HepG2 (cell line): ENCODE data around the gene SNAI3.

Experiments used
- SETDB1 ChIP-seq: sonication (generic); formaldehyde crosslinking; IDR thresholded peaks from 2 replicates; pipeline ENCODE4 v1.5.1; 2020; ENCODE audit warnings: missing genetic modification reagents, mild to moderate bottlenecking, borderline replicate concordance
- ZNF256 ChIP-seq: sonication (generic); formaldehyde crosslinking; conservative IDR thresholded peaks from 2 replicates; pipeline ENCODE4 v1.4.0; 2020; ENCODE audit warnings: missing genetic modification reagents
- TF ChIP-seq, protein P1 (sequence below): sonication (generic); formaldehyde crosslinking; IDR thresholded peaks from 2 replicates; pipeline ENCODE4 v1.5.0; 2020; ENCODE audit warnings: mild to moderate bottlenecking, missing genetic modification reagents, moderate library complexity

DNA sequence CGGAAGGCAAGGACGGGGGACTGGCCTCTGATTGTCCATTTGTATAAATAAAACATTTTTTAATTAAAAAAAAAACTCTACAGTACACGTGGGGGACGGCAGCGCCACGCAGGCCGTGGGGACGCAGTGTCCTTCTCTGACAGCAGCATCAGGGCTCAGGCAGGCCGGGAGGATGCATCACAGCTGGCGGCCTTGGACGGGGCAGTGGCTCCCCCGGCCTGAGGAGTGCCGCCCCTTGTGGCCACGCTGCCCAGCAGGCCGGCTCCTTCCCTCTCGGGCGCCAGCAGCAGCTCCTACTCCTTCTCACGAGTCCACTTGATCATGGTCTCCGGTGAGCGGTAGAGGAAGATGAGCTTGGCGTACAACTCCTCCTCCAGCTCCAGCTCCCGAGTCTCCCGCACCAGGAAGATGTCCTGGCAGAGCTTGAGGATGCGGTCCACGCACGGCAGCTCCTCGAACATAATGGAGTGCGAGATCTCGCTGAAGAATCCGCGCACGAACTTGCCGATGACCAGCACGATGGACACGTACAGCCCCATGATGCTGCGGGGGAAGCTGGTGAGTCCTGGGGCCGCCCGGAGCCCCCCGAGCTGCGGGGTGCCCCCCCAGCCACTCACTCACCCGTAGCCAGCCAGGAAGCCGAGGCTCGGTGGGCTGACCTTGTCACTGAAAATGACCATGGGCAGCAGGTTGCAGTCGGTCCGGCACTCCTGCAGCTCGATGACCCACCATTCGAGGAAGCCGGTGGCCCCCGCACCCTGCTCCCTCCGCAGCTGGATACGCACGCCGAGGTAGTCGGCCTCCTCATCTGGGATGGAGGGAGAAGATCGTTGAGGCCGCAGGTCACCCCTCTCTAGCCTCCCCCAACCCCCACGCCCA, 29.2 kb upstream of the SNAI3 start:
- TF ChIP-seq, protein P1, sequence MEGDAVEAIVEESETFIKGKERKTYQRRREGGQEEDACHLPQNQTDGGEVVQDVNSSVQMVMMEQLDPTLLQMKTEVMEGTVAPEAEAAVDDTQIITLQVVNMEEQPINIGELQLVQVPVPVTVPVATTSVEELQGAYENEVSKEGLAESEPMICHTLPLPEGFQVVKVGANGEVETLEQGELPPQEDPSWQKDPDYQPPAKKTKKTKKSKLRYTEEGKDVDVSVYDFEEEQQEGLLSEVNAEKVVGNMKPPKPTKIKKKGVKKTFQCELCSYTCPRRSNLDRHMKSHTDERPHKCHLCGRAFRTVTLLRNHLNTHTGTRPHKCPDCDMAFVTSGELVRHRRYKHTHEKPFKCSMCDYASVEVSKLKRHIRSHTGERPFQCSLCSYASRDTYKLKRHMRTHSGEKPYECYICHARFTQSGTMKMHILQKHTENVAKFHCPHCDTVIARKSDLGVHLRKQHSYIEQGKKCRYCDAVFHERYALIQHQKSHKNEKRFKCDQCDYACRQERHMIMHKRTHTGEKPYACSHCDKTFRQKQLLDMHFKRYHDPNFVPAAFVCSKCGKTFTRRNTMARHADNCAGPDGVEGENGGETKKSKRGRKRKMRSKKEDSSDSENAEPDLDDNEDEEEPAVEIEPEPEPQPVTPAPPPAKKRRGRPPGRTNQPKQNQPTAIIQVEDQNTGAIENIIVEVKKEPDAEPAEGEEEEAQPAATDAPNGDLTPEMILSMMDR, result no peak
- TF ChIP-seq ZNF256, result no peak
- no peak for TF ChIP-seq SETDB1 (CRISPR knock-in tag)
